Endothelial cell (in vitro differentiated cells): ENCODE results near the gene FAAP100. TPM values are rescaled to one million over a fixed set of nuclear protein-coding genes. Genes with fewer than 3 reads are reported as not detected.

Source experiments
- DNase-seq: peaks from one replicate; pipeline ENCODE4 v3.0.0; 2021; ENCODE audit warnings: low spot score
- H3K27ac Mint-ChIP-seq: one replicate; pipeline ENCODE4 v1.8.0; 2021; ENCODE audit warnings: mixed read lengths, inconsistent platforms; ENCODE audit not compliant: unreplicated experiment
- H3K27me3 Mint-ChIP-seq: one replicate; pipeline ENCODE4 v1.8.0; 2021; ENCODE audit warnings: mild to moderate bottlenecking, moderate library complexity, mixed read lengths, inconsistent platforms; ENCODE audit not compliant: unreplicated experiment
- H3K36me3 Mint-ChIP-seq: one replicate; pipeline ENCODE4 v1.8.0; 2021; ENCODE audit warnings: mild to moderate bottlenecking, low read depth, mixed read lengths, inconsistent platforms; ENCODE audit not compliant: unreplicated experiment
- H3K4me1 Mint-ChIP-seq: one replicate; pipeline ENCODE4 v1.8.0; 2021; ENCODE audit warnings: mild to moderate bottlenecking, mixed read lengths, inconsistent platforms; ENCODE audit not compliant: unreplicated experiment
- H3K4me3 Mint-ChIP-seq: one replicate; pipeline ENCODE4 v1.8.0; 2021; ENCODE audit warnings: mild to moderate bottlenecking, mixed read lengths, inconsistent platforms; ENCODE audit not compliant: unreplicated experiment
- H3K9me3 Mint-ChIP-seq: one replicate; pipeline ENCODE4 v1.8.0; 2021; ENCODE audit warnings: mixed read lengths, inconsistent platforms; ENCODE audit not compliant: unreplicated experiment
- CTCF ChIP-seq: fragments of 200-600 bp; sonication (generic); IDR thresholded peaks from one replicate; pipeline ENCODE4 v1.5.0; 2021; ENCODE audit warnings: antibody characterized with exemption; ENCODE audit not compliant: unreplicated experiment
- total RNA-seq: library from RNA; stranded (reverse); fragmentation: NEBNext Ultra II Directional; extraction: Animal tissue kit (Norgen Biotek cat#: 25700); gene quantifications from one replicate; pipeline ENCODE4 v1.2.1, GENCODE V29; 2021; ENCODE audit not compliant: unreplicated experiment

Gene FAAP100
- total RNA-seq, 1 donor from 2014 or later = 40.6 TPM

GRCh38 chr17:81528651-81529436 is 23.3 kb downstream of the FAAP100 start:
- no peak for TF ChIP-seq CTCF
- H3K27ac Mint-ChIP-seq = no peak overlapping the region
- no peak for DNase-seq
- H3K27me3 Mint-ChIP-seq = peaks cover 1% of the 10 kb centered on the region
- H3K4me1 Mint-ChIP-seq = no peaks in the 10 kb centered on the region
- H3K4me3 Mint-ChIP-seq = no peak overlapping the region
- H3K36me3 Mint-ChIP-seq = no peaks in the 10 kb centered on the region
- H3K9me3 Mint-ChIP-seq = no peaks in the 10 kb centered on the region

DNA sequence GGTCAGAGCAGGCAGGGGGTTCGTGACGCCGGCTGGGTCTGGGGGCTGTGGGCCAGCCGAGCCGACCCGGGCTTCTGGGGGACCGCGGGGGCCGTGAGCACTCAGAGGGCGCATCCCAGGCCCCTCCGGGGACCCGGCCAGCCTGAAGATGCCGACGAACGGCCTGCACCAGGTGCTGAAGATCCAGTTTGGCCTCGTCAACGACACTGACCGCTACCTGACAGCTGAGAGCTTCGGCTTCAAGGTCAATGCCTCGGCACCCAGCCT is 23.8 kb downstream of the FAAP100 start:
- Mint-ChIP-seq H3K4me1 (no peaks in the 10 kb centered on the region), H3K4me3 (no peak overlapping the region), H3K9me3 (no peaks in the 10 kb centered on the region), H3K27me3 (peaks cover 1% of the 10 kb centered on the region), H3K27ac (no peak overlapping the region), H3K36me3 (no peaks in the 10 kb centered on the region)
- no peak for DNase-seq
- TF ChIP-seq CTCF = no peak

DNA sequence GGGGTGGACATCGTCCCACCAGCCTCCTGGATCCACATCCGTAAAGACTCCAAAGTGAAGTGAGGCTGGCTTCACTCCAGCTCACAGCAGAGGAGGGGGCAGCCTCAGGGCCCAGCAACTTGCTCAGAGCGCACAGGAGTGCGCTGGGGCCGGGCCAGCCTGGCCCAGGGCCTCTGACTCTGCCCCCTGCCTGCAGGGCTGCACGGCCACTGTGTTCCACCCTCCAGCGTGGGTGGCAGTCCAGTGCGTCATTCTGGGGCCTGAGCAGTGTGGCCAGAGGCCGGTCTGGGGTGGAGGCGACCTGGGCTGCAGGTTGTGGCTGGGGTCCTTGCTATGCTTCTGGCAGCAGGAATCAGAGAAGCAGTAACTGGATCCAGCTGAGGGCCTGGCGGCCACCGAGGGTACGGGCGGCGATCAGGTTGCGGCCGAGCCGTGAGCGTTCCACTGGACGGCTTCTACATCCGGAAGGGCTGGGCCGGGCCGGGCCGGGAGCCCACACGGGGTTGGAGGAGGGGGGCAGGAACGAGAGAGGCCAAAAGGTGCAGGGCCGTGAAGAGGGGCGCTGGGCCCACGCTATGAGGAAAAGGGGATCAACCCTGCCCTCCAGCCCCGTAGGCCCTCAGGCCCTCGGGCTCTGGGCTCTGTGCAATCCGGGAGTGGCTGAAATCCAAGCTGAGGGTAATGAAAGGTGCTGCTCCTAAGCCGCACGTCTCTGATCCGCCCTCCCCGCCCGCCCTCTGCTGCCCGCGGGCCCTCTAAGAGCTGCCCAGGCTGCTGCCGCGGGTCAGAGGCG is 24.4 kb downstream of the FAAP100 start, which contains the start of gene FSCN2:
Gene FSCN2 (plus strand): TSS at position 787 of the 793 bp plus-strand sequence. CDS start 155 bp downstream, outside the sequence.
- no peak within 1 kb of the TSS for H3K4me3 Mint-ChIP-seq
- TF ChIP-seq CTCF = no peak
- H3K27ac Mint-ChIP-seq = no peak within 1 kb of the TSS
- H3K4me1 Mint-ChIP-seq = no peaks in the 10 kb centered on the region
- H3K36me3 Mint-ChIP-seq = no peaks in the 10 kb centered on the region
- H3K9me3 Mint-ChIP-seq = no peaks in the 10 kb centered on the region
- H3K27me3 Mint-ChIP-seq = no peaks in the 10 kb centered on the region
- DNase-seq = no peak

DNA sequence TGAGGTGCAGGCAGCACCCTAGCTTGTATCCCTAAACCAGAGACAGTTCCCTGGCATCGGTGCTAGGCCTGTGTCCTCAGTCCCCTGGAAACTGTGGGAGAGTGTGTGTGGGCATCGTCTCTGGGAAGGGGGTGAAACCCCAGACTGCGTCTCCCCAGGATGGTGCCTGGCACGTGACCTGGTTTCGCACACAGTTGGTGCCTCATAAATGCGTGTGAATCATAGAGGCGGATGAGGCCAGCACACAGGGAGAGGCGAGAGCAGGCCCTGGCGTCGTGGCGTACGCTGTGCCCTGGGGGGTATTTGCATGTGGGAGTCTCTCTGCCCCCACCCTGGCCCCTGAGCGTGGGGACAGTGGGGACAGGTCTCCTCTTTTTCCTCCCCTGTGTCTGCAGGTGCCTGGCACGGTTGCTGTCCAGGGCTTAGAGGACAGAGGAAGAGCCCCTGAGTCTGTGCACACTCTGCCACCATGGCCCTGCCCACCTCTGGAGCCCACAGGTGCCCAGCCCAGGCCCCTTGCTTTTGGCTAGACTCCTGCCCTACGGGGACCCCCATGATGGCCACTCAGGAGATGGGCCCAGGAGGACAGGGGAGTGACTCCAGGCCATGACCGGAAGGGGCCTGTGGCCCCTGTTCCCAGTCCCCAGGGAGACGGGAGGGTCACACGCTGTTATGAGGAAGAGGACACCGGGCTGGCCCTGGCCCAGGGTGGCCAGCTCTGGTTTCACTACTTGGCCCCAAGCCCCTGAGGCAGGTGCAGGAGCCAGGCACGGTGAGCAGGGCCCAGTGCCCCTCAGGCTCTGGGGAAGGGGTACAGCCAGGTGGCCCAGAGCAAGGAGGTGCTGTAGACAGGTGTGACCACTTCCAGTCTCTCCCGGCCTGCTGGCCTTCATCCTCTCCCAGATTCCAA is 25.2 kb downstream of the FAAP100 start:
- Mint-ChIP-seq H3K27me3 (no peaks in the 10 kb centered on the region), H3K36me3 (no peaks in the 10 kb centered on the region), H3K9me3 (no peaks in the 10 kb centered on the region), H3K4me1 (no peaks in the 10 kb centered on the region), H3K4me3 (no peak overlapping the region), H3K27ac (no peak overlapping the region)
- TF ChIP-seq CTCF = no peak
- no peak for DNase-seq
